RPMI8226 (cell line): Measurements from ENCODE around the gene GLB1L.
A peak's percentile ranks its signal among the peaks of the same experiment; 100 is the strongest.

Source experiments
- DNase-seq: peaks from one replicate; pipeline ENCODE4 v3.0.0-alpha.2; 2015

Gene GLB1L

DNA sequence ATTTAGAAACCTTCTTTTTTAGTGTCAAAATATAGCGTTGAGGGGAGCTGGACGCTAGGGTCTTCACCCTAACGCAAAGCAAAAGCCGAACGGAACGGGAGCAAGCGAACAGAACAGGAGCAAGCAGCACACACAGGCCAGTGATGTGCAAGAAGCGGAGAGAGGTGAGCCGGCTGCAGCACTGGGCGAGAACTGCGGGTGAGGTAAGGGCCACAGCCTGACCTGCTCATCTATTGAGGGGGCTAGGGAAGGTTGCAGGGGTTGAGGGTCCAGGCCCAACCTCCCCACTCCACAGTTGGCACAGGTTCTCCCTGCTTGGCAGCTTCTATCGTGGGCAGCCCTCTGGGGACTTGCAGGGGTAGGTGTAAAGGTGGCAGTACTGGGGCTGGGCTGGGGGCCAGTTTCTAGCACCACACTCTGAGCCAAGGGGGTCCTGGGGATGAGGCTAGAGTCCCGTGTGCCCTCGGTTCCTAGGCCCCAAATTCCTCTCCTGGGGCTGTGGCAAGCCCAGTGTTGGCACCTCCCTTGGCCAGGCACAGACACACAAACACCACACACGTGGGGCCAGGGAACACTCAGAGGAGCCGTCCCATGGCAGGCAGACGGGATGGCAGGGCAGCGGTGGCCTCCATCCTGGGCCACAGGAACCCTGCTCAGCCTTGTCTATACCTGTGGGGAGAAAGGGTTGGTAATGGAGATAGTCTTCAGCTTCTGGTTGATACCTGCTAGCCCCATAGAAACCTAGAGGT lies 25.3 kb downstream of the GLB1L start:
- DNase-seq: no peak

DNA sequence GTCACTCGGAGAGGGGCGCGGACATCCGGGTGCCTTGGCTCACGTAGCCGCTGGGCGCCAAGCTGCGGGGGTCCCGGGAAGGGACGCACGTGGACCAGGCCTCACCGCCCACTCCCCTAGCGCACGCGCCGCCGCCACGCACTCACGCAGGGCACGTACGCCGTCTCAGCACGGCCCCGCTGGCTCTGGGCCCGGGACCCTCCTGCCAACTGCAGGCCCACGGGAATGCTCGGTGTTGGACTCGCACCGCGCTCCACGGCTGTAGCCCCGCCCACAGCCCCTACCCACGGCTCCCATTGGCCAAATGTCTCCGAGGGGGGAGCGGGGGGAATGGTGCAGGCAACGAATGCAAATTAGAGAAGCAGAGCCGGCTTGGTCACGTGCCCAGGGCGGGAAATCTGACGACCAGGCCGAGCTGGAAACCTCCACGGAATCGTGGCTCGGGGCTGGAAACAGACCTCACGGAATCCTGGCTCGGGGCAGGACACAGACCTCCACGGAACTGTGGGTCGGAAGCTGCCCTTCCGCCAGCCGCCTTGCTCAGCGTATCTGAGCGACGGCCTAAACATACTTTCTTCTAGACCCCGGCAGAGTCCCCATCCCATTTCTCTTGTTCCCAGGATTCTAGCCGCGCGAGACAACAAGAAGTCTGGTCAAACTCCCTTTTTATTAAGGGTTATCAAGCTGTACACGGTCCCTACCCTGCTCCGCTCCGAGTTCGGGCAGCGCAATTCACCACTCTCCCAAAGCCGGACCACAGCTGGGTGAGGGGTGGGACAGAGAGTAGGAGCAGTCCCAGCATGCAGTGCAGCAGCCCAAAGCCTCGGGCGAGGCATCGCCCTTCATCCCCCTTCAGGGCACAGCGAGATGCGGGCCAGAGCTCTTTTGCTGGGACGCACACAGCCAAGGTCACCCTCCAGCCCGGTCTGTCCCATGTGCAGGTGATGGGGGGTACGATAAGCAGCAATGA lies 26.2 kb downstream of the GLB1L start, which contains the start of gene ABCB6:
Gene ABCB6 (minus strand): TSS at position 227 of the 970 bp plus-strand sequence. CDS start 285 bp downstream, outside the sequence.
- peak; percentile 77 for DNase-seq

DNA sequence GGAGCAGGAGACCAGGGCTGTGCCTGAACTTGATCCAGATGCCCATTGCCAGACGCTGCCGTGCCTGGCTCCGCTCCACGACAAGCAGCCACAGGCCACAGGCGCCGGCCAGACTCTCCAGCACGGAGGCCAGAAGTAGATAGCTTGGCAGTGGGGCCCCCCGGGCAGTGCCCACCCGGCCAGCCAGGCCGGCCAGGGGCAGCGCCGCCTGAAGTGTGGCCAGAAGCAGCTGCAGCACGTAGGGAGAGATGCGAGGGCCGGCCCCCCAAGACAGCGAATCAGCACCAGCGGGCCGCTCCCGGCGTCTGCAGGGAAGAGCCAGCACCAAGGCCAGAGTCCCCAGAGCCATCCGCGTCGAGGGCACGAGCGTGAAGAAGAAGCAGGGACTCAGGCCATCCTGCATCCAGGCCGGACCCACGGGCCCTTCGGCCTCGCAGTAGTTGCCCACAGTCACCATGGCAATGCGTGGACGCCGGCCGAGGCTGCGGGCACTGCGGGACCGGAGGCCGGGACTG lies 27.0 kb downstream of the GLB1L start:
- peak; percentile 31 for DNase-seq

DNA sequence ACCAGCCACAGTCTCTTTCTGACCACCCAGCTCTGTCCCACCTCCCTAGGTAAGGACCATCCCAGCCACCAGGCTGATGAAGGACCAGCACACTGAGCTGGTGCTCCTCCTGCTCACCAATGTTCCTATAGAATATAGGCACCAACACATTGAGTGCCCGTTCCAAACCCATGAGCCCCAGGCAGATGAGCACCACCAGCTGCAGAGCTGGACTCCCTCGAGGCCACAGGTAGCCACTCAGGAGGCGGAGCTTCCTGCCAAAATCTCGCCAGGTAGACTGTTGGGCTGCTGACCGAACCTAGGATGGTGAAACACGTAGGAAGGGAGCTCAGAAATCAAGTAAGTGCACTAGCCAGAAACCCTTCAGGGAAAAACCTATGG lies 28.7 kb downstream of the GLB1L start:
- no peak for DNase-seq

DNA sequence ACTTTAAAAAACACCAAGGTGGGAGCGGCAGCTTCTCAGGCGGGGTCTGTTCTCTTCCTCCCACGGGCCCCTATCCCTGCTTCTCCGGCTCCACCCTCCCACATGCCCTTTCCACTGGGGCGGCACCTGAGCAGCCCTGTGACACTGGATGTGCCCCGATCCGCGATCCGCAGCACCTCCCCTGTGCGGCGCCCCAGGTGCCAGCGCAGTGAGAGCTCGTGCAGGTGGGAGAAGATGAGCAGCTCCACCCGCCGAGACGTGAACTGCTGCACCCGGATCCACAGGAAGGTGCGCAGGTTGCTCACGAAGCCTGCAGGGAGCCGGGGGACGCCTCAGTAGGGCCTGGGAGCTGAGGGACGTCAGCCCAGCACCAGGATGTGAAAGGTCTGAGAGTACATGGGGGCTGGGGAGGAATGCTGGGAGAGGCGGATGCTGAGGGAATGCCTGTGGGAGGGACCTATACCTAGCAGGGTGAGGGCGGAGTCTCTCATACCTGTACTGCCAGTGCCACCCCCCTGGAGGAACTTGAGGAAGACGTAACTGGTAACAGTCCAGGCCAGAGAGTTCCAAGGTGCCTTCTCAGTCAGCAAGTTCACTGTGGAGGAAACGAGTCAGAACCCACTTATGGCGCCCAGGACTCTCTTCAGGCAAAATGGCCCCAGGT lies 29.2 kb downstream of the GLB1L start:
- DNase-seq: no peak

DNA sequence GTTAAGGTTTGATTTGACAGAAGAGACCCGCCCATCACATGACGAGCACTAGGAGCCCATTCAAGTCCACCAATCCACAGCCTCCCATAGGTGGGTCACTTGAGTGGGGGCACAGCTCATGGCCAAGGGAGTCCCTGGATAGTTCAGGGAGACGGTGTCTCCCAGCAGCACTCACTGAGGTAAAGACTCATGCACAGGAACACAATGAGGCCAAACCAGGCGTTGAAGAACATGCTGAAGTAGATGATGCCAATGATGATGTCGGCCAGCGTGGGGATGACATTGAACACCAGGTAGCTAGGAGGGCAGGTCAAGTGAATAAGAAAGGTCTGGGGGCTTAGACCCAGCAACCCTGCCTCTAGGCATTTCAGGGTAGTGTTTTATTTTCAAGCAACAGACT lies 30.5 kb downstream of the GLB1L start:
- DNase-seq: no peak

DNA sequence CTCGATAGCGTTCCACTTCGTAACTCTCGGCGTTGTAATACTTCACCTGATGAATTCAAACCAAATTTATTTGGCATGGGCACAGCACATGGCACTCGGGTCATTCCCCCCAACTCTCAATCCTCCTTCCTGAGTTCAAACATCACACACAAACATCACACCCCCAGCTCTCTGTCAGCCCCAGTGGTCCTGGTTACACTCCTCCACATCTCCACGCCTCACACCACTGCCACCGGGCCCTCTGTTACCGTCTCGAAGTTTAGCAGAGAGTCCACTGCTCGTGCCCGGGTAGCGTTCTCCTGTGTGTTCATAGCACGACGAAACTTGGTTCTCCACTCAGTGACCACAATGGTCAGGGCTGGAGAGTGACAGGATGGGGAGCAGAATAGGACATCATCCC lies 31.1 kb downstream of the GLB1L start:
- no peak for DNase-seq

DNA sequence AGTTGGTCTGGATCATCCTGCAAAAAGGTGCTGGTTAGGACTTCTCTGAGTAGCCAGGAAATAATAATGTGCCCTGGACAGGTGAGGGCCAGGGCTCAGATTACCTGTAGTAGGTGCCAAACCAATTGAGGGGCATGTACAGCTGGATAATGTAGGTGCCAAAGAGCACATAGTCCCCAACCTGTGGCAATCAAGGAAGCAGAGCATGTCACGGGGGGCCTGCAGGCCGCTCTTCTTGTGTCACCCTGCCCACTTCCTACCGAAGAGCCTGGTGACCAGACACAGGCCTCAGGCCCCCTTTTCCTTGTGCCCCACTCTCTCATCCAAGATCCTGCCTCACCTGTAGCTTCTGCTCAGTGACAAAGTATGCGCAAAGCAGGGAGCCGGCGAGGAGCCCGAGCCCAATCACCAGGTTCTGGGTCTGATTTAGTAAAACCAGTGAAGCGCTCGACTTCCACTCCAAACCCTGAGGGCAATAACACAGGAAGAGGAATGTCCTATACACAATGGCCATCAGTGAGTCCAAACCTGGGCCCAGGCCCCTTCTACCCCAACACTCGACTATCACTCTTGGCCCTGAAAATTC lies 31.7 kb downstream of the GLB1L start:
- DNase-seq: no peak

DNA sequence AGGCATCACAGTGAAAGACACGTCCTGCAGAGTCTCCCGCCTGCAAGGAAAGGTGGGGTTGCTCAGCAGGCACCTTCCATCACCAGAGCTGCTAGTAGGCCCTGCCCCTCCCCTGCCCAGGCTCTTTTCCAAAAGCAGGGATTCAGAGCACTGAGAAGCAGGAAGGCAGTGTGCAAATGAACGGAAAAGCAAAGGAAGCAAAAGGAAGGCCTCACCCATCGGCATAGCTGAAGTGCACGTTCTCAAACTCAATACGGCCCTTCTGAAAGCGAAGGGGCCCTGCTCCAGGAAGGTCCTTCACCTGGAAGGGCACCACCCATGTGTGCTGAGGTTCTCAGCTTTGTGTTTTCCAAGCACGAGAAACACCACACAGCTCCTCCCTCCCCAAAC lies 32.2 kb downstream of the GLB1L start:
- DNase-seq: no peak

DNA sequence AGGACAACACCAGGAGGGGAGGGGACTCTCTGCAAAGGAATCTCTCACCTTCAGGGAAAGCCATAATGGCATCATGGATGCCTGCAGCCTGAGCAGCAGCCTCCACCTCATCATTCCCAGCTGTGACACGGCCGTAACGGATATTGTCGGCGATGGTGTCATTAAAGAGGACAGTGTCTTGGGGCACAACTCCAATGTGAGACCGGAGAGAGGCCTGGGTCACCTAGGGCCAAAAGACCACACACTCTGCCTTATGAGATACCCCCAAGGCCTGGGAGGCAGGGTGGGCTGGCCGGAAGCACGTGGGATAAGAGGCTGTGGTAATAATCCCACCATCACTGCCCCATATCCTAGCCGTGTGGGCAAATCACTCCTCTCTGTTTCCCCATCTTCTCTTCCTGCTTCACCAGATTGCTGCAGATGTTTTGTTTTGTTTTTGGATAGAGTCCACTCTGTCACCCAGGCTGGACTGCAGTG lies 34.3 kb downstream of the GLB1L start:
- DNase-seq: no peak

DNA sequence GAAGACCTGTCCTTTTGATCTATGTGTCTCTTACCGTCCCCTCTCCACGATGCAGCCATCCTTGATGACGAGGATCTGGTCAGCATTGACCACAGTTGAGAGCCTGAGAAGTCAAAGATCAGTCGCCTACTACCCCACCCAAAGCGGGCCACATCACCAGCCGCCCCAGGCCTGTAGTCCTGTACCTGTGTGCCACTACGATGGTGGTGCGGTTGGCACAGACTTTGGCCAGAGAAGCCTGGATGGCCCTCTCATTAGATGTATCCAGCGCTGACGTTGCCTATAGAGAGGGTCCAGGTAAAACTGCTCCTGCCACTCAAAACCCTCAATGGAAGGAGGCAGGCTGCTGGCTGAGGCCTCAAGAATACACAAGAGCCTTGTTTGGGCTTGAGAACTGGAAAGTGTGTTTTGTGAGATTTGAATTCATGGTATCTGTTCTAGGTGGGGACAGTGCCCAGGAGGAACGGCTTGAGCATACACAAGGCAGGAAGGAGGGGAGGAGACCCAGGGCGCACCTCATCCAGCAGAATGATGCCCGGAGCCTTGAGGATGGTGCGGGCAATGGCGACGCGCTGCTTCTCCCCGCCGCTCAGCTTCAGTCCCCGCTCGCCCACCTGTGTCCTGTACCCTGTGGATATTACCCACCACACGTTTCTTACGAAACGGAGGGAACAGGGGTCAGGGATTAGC lies 34.9 kb downstream of the GLB1L start:
- DNase-seq: no peak

DNA sequence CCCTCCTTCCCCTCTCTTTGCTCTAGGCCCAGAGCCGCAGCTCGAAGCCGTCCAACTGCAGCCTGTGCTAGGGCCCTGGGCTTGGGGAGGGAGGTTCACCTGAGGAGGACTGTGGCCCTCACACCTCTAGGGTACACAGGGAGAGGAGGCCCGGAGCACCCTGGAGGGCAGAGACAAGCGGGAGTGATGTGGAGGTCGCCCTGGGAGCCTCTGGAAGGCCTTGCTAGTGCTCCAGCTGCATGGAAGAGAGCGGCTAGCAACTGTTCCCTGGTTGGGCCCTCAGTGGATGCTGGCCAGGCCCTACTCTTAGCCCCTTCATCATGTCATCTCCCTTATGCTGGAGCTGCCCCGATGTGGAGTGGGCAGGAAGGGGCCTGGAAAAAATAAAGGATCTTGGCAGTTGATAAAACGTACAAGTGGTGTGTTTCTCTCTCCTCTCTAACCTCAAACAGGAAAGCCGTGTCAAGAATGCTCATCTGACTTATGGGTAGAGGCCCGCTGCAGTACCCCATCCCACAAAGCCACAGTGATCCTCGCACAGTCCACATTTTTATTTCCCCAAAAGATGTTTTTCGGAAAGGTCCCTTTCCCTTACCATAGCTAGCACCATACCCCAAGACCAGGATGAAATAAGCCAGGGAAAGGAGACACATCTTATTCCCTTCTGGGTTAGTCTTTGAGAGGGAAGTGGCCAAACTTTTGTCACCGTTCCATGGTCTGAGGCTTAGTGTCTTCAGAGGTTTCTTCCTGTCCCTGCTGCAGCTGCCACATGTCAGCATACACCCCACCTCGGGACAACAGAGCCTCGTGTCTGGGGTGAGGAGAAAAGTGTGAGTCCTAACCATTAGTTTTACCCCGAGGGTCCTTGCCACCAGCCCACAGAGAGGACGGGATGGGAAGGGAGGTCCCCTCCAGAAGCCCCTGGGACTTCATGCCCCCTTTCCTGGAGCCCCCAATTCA lies 35.7 kb downstream of the GLB1L start:
- no peak for DNase-seq

DNA sequence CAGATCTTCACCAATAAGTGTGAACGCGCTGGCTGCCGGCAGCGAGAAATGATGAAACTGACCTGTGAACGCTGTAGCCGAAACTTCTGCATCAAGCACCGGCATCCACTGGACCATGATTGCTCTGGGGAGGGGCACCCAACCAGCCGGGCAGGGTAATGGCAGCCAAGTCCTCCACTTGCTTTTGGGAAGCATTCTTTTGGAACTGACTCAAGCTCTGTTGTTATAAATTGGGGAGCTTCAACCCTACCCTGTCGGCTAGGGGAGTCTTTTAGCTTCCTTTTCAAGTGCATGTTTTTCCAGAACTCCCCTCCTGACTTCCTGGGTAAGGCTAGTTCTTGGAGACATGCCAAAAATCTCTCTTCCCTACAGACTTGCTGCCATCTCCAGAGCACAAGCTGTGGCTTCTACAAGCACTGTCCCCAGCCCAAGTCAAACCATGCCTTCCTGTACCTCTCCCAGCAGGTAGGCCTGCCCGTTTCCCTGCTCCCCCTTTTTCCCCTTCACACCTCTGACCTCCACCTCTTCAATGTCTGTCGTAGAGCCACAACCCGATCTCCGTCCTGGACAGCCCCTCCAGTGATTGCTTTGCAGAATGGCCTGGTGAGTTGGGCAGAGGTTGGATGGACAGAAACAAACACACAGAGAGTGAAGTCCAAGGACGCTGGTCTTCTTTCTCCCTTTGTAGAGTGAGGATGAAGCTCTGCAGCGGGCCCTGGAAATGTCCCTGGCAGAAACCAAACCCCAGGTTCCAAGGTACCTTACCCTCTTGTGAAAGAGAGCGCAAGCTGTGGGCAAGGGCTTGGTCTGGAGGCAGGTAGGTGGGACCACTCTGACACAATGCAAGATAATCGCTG lies 37.1 kb downstream of the GLB1L start:
- DNase-seq: no peak

DNA sequence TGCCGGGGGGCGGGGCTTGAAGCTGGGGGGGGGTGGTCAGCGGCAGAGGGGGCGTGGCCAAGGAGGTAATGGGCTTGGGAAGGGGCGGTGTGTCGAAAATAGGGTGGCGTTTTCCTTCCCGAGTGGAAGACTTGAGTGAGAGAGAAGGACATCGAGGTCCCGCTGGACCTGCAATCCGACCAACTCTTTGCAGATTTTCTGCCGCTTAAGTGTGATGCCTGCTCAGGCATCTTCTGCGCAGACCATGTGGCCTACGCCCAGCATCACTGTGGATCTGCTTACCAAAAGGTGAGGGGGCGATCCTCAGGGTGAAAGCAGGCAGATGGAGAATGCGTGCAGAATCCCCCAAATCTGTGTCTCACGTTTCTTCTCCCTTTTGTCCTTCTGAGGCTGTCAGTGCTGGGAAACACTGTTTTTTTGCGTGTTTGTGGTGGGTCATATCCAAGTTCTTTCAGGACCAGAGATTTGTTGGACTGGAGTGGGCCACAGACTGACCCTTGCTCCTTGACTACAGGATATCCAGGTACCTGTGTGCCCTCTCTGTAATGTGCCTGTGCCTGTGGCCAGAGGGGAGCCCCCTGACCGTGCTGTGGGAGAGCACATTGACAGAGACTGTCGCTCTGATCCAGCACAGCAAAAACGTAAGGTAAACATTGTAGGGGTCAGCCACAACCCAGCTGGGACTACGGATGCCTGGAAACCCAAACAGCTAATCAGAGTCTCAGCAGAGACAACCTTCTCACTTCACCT lies 37.9 kb downstream of the GLB1L start:
- no peak for DNase-seq

DNA sequence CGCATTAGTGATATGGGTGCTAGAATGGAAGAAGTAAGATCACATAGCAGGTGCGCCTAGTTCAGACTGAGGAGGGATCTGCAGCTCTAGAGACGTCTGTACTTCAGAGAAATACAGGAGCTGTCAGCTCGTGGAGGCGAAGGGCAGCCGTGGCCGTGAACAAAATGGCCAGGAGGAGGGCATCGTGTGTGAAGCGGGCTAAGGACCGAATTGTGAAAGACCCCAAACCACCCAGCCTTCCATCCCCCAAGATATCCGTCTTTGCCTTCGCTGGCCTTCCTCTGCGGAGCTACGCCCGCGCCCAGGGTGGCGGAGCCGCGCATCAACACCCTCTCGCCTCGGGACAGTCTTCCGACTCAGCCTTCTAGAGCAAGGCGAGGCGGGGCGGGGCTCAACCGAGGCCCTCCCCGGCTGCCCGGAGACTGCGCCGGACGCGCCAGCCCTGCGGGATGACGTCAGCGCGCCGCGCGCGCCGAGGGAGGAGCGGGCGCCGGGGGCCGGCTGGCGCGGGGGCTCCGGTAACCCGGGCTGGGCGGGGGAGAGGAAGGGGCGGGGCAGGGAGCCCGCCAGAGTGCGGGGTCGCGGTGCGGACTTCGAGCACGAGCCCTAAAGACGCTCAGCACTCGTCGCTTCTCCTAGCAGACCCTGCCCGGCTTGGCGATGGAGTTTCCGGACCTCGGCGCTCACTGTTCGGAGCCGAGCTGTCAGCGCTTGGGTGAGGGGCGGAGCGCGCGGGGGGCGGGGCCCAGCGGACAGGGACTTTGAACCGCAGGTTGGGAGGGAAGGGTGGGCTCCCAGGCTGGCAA lies 38.7 kb downstream of the GLB1L start, which contains the start of gene ZFAND2B:
Gene ZFAND2B (plus strand): TSS at position 455 of the 806 bp plus-strand sequence. CDS start 206 bp downstream, at position 661.
- DNase-seq: peak; percentile 93

DNA sequence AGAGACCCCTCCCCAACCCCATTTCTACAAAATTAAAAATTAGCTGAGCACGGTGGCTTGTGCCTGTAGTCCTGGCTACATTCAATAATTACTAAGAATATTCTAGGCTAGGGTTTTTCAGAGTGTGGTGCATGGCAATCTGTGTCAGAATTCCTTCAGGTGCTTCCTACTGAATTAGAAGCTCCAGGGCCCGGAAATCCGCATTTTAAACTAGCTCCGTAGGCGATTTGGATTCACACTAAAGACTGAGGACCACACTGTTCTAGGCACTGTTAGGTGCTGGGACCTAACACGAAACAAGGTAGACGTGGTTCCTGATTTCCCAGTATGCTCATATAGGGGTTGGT lies 39.3 kb downstream of the GLB1L start:
- no peak for DNase-seq

DNA sequence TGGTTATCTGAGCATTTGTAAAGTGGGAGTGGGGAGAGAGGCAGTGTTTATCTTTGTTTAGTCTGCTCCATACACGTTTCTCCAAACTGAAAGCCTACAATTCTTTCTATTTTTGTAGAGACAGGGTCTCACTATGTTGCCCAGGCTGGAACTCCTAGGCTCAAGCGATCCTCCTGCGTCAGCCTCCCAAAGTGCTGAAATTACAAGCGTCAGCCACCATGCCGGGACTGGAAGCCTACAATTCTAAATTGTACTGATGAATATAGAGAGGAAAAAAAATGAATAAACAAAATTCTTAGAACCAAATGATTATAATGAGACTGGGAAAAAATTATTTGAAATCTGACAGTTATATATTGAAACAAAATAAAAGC lies 40.1 kb downstream of the GLB1L start:
- DNase-seq: no peak
